RWPE1 (cell line): Measurements from ENCODE around the gene SMIM13.

Experiments
- CTCF ChIA-PET: fragments of 350-600 bp; sonication (Branson Sonifier 250); formaldehyde crosslinking; extraction: SDS; loops from one replicate; lab custom pipeline; 2021; lab: Yijun Ruan, JAX
- POLR2A ChIA-PET: fragments of 400-600 bp; formaldehyde crosslinking; extraction: SDS; loops from one replicate; lab custom pipeline; 2020; ENCODE audit warnings: antibody characterized with exemption; ENCODE audit not compliant: low non-redundant PET; lab: Yijun Ruan, JAX
- DNase-seq: peaks from one replicate; pipeline ENCODE4 v3.0.0; 2012; ENCODE audit warnings: low spot score
- H3K27ac ChIP-seq: fragments of 450-650 bp; 2 replicates; pipeline ENCODE4 v1.5.1; 2017
- TF ChIP-seq, protein P1 (sequence below): fragments of 450-650 bp; conservative IDR thresholded peaks from 2 replicates; pipeline ENCODE4 v1.5.1; 2017; ENCODE audit warnings: low read depth, mild to moderate bottlenecking

SMIM13 gene

DNA sequence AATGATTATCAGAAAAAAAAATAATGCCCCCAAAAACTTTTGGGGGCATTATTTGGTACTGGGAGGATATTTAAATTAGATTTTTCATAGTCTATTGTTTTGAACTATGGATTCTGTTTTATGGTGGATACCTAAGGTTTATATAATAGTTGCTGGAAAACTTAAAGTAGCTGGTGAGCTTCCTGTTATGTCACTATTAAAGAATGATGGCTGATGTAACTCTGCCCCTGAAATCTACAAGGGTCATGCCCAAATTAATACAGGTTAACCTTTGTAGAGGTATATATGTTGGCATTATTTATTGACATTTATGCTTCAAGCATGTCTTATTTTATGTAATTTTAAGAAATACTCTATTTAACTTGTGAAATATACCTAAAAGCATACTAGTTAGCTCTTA lies 43.2 kb downstream of the SMIM13 start:
- ChIA-PET POLR2A (no interaction called here), CTCF (no interaction called here)
- TF ChIP-seq, protein P1, sequence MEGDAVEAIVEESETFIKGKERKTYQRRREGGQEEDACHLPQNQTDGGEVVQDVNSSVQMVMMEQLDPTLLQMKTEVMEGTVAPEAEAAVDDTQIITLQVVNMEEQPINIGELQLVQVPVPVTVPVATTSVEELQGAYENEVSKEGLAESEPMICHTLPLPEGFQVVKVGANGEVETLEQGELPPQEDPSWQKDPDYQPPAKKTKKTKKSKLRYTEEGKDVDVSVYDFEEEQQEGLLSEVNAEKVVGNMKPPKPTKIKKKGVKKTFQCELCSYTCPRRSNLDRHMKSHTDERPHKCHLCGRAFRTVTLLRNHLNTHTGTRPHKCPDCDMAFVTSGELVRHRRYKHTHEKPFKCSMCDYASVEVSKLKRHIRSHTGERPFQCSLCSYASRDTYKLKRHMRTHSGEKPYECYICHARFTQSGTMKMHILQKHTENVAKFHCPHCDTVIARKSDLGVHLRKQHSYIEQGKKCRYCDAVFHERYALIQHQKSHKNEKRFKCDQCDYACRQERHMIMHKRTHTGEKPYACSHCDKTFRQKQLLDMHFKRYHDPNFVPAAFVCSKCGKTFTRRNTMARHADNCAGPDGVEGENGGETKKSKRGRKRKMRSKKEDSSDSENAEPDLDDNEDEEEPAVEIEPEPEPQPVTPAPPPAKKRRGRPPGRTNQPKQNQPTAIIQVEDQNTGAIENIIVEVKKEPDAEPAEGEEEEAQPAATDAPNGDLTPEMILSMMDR = no peak
- H3K27ac ChIP-seq = no peak overlapping the region
- no peak for DNase-seq

DNA sequence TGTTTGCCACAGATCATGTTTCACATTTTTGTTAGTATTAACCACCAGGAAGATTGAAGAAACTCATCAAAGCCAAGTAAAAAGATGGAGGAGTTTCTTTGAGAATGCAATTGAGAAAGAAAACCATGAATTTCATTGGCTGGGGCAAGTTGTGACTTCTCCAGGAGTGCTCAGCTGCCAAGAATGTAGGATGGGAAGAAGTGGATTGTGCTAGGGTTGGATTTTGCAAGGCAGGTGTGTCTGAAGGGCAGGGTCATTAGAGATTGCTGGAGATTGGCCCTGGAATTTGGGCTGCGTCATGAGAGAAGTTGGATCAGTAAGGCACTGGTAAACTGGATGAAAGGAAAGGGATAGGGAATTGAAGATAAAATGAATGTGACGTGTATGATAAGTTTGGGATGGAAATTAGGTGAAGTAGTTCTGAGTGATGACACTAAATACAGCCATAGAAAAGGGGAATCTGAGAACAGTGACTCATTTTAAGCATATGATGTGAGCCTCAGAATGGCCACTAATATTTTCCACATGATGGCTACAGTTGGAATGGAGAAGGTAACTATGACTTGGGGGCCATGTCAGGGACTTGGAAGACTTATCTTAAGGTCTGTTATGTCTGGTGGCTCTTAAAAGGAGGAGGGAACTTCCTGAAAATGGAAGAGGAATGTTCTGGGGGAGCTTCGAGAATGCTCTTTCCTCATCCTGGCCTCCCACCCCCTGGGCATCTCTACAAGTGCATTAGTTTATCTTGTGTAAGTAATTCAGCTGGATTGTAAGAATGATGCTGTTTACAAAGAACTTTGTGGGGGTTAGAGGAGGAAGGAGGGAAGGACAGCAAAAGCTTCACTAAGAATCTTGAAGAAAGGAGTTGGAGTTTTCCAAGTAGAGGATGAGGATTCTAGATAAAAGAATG lies 45.7 kb downstream of the SMIM13 start:
- H3K27ac ChIP-seq = peak overlapping the region; percentile 28; the same call in 1 of the 2 replicates
- peak; percentile 92 for DNase-seq
- CTCF ChIA-PET = interaction anchor here (0.5 kb wide), 1 partner anchor 107 kb away, joined by 4 read pairs; no protein-coding TSS in a partner anchor
- TF ChIP-seq, protein P1 = no peak
- POLR2A ChIA-PET = interaction anchor here (0.6 kb wide), 1 partner anchor 182 kb away, joined by 7 read pairs; no protein-coding TSS in a partner anchor

DNA sequence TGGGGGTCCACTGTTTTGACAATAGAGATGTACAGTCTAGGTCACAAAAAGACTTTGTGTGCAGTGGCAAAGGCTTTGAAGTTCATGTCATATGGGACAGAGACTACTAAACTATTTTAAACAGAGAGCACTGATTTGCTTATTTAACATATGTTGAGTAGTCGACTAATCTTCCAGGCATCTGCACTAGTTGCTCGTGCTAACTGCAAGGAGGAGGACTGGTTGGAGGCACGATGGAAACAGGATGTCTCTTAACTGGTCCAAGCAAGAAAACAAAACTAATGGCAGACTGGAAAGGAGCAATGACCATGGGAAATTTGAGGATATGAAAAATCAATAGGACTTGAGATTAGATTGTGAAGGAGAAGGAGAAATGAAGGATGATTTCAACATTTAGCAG lies 46.4 kb downstream of the SMIM13 start:
- POLR2A ChIA-PET = interaction anchor here (0.6 kb wide), 1 partner anchor 181 kb away, joined by 7 read pairs; no protein-coding TSS in a partner anchor
- CTCF ChIA-PET = no interaction called here
- no peak for DNase-seq
- TF ChIP-seq, protein P1 = no peak
- H3K27ac ChIP-seq = no peak overlapping the region

DNA sequence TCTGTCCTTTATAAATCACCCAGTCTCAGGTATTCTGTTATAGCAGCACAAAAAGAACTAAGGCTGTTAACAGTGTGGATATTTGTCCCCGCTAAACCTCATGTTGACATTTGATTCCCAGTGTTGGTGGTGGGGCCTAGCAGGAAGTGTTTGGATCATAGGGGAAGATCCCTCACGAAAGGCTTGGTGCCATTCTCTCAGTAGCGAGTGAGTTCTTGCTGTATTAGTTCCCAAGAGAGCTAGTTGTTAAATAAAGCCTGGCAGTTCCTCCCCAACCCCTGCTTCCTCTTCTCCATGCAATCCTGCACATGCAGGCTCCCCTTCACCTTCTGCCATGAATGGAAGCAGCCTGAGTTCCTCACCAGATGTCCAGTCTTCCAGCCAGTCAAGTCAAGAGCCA lies 47.7 kb downstream of the SMIM13 start:
- ChIA-PET CTCF (interaction anchor here (0.7 kb wide), 1 partner anchor 21 kb away, joined by 3 read pairs; no protein-coding TSS in a partner anchor), POLR2A (no interaction called here)
- no peak for DNase-seq
- H3K27ac ChIP-seq = no peak overlapping the region
- TF ChIP-seq, protein P1 = no peak

DNA sequence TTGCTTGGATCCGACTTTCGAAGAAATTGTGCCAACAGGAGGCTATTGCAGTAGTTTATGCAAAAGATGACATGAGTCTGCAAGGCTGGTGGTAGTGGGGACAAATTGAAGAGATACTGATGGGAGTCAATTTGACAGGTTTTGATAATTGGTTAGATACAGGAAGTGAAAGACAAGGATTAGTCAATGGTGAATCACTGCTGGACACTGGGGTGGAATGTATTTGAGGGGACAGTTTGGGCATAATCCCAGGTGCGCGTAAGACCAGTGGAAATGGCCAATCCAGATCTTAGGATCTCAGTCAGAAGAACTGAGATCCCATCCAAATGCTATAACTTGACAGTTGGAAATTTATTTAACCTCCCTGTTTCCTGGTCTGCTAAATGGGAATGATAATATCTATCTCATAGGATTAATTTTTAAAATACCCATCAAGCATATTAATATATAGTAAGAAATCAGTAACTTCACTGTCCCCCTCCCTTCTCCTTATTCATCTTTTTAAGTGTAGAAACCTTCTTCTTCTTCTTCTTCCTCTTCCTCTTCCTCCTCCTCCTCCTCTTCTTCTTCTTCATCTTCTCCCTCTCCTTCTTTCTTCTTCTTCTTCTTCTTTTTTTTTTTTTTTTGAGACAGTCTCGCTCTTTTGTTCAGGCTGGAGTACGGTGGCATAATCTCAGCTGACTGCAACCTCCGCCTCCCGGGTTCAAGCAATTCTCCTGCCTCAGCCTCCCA lies 48.8 kb downstream of the SMIM13 start:
- ChIA-PET CTCF (interaction anchor here (0.5 to 2.5 kb wide), 3 partner anchors 26 to 354 kb away, joined by 3 to 17 read pairs (median 4); no protein-coding TSS in a partner anchor), POLR2A (no interaction called here)
- TF ChIP-seq, protein P1 = no peak
- H3K27ac ChIP-seq = peak overlapping the region; percentile 54
- DNase-seq = no peak
